GM19328 (cell line): ENCODE measurements around the gene OTUB2.

Experiments
- ATAC-seq: cut with Tn5 transposase; IDR thresholded peaks from one replicate; pipeline ENCODE4 v1.9.1; 2021; ENCODE audit warnings: mild to moderate bottlenecking, moderate library complexity; ENCODE audit not compliant: unreplicated experiment

The OTUB2 gene

GRCh38 chr14:94026173-94026888 is at the start of gene OTUB2:
OTUB2 (plus strand) TSS chr14:94026340; CDS start chr14:94026538, 198 bp downstream.
- peak; percentile 99 for ATAC-seq

- no peak for ATAC-seq
Observed at GRCh38 chr14:93976477-93977057, 49.6 kb upstream of the OTUB2 start, which contains the start of gene ASB2. ASB2 (minus strand) TSS chr14:93976570; CDS start chr14:93964539, 12,031 bp downstream.

- no peak for ATAC-seq
Observed at GRCh38 chr14:93977171-93977570, 49.0 kb upstream of the OTUB2 start.

GRCh38 chr14:93977790-93978581 is 48.2 kb upstream of the OTUB2 start:
- ATAC-seq = peak; percentile 38

GRCh38 chr14:93978735-93979134 is 47.4 kb upstream of the OTUB2 start:
- ATAC-seq = no peak

- no peak for ATAC-seq
Observed at GRCh38 chr14:93980456-93981201, 45.5 kb upstream of the OTUB2 start.

- ATAC-seq = no peak
Observed at GRCh38 chr14:93981316-93982229, 44.6 kb upstream of the OTUB2 start.

- no peak for ATAC-seq
Observed at GRCh38 chr14:93982230-93983007, 43.7 kb upstream of the OTUB2 start.

- no peak for ATAC-seq
Observed at GRCh38 chr14:93984070-93984469, 42.1 kb upstream of the OTUB2 start.

- ATAC-seq = no peak
Observed at GRCh38 chr14:93984987-93985410, 41.1 kb upstream of the OTUB2 start.

- ATAC-seq = no peak
Observed at GRCh38 chr14:93986955-93987354, 39.2 kb upstream of the OTUB2 start.

- no peak for ATAC-seq
Observed at GRCh38 chr14:93987376-93987775, 38.8 kb upstream of the OTUB2 start.

GRCh38 chr14:93987815-93988476 is 38.2 kb upstream of the OTUB2 start:
- ATAC-seq = no peak

- ATAC-seq = no peak
Observed at GRCh38 chr14:93989939-93990338, 36.2 kb upstream of the OTUB2 start.

- ATAC-seq = no peak
Observed at GRCh38 chr14:93991212-93991611, 34.9 kb upstream of the OTUB2 start.

GRCh38 chr14:93991649-93992048 is 34.5 kb upstream of the OTUB2 start:
- no peak for ATAC-seq

- no peak for ATAC-seq
Observed at GRCh38 chr14:93993382-93993781, 32.8 kb upstream of the OTUB2 start.

GRCh38 chr14:93994919-93995682 is 31.0 kb upstream of the OTUB2 start:
- ATAC-seq = no peak
